VCaP (cell line): Measurements from ENCODE around the gene OR10A3.

Experiments used
- H3K27ac ChIP-seq: fragments of 450-650 bp; 2 replicates; pipeline ENCODE4 v1.5.1; 2017
- TF ChIP-seq, protein P1 (sequence below): fragments of 450-650 bp; conservative IDR thresholded peaks from 2 replicates; pipeline ENCODE4 v1.5.1; 2017; ENCODE audit warnings: mild to moderate bottlenecking, moderate library complexity

The OR10A3 gene

DNA sequence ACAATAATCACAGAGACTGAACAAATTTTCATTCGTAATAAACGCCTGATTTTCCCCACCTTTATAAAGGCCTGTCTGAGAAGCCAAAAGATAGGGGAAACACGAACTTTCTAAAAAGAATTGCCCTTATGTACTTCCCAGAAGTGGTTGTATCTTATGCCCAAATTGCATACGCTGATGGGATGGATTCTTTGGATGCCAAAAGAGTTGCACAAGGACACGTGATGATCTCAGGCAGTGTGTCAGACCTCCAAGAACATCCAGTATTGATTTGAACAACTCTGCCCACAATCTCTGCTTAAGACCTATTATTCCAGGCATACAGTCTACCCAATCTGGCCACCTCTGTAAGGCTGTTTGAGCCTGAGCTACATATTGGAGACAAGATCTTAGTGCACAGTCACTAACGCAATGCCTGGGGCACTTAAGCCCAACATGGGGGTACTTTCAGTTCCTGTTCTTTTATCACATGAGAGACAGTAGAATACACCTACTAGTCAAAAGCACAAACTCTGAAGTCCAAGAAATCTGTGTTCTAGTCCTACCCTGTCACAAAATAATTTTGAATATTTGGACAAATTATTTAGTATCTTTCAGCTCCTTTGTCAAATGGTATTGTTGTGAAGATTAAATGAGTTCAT, 49.3 kb downstream of the OR10A3 start:
- TF ChIP-seq, protein P1, sequence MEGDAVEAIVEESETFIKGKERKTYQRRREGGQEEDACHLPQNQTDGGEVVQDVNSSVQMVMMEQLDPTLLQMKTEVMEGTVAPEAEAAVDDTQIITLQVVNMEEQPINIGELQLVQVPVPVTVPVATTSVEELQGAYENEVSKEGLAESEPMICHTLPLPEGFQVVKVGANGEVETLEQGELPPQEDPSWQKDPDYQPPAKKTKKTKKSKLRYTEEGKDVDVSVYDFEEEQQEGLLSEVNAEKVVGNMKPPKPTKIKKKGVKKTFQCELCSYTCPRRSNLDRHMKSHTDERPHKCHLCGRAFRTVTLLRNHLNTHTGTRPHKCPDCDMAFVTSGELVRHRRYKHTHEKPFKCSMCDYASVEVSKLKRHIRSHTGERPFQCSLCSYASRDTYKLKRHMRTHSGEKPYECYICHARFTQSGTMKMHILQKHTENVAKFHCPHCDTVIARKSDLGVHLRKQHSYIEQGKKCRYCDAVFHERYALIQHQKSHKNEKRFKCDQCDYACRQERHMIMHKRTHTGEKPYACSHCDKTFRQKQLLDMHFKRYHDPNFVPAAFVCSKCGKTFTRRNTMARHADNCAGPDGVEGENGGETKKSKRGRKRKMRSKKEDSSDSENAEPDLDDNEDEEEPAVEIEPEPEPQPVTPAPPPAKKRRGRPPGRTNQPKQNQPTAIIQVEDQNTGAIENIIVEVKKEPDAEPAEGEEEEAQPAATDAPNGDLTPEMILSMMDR = no peak
- H3K27ac ChIP-seq = no peak overlapping the region

DNA sequence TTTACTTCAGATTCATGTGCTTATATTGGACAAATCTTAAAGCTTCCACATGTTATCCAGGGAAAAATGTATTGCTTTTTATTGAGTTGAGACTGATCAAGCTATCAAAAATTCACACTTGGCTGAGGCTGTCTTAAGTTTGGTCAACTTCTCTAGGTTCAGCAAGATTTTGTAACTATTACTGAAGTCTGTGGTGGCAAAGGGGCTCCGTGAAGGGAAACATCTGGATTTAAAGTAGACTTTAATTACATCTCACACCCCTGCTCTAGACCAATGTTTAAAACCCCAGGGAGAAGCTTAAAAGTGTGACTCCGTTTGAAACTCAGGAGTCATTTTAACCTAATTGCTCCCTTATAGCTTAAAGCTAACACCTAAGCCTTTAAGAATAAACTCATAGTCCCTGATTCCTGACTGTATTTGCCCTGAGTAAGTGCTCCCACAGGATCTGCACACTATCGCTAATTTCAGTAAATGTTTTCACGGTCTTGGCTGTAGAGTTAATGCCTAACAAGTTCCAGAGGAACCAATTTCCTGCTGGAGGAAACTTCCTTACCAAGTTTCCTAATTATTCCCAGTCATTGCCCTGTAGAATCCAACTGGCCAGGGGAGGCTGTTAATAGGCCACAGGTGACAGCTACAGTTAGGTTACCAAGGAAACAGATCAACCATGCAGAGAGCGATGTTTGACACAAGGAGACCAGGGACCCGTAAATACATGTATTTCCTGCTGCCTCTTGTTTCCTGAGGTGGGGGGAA, 50.9 kb downstream of the OR10A3 start:
- no peak overlapping the region for H3K27ac ChIP-seq
- TF ChIP-seq, protein P1 = no peak

DNA sequence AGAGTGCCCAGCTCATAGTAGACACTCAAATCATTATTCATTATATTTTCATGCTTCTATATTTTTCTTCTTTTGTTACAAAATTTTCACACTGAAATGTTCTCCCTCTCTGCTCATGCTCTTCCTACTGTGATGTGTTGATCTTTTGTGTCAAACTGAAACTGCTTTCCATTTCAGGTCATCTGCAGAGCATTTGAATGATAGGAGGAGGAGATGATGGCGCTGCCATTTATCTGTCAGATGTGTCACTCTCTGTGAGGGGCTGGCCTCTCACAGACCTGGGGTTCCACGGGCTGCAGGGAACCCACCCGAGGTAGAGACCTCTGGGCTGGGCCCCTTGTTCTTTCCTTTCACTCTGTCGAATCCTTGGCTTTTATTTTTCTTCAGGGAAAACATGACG, 51.5 kb downstream of the OR10A3 start:
- TF ChIP-seq, protein P1 = no peak
- no peak overlapping the region for H3K27ac ChIP-seq
